DND-41 (cell line): ENCODE results near the gene DRC7.

Experiments used
- EZH2 ChIP-seq: IDR thresholded peaks from 3 replicates; pipeline ENCODE4 v1.6.1; 2012; ENCODE audit warnings: borderline replicate concordance, low read depth, mild to moderate bottlenecking, moderate library complexity, low read length, inconsistent platforms; ENCODE audit not compliant: severe bottlenecking
- TF ChIP-seq, protein P1 (sequence below): IDR thresholded peaks from 2 replicates; pipeline ENCODE4 v1.5.1; 2012; ENCODE audit warnings: borderline replicate concordance, low read length, moderate library complexity, mild to moderate bottlenecking; ENCODE audit not compliant: poor library complexity, severe bottlenecking; ENCODE audit errors: extremely low read depth

- TF ChIP-seq, protein P1, sequence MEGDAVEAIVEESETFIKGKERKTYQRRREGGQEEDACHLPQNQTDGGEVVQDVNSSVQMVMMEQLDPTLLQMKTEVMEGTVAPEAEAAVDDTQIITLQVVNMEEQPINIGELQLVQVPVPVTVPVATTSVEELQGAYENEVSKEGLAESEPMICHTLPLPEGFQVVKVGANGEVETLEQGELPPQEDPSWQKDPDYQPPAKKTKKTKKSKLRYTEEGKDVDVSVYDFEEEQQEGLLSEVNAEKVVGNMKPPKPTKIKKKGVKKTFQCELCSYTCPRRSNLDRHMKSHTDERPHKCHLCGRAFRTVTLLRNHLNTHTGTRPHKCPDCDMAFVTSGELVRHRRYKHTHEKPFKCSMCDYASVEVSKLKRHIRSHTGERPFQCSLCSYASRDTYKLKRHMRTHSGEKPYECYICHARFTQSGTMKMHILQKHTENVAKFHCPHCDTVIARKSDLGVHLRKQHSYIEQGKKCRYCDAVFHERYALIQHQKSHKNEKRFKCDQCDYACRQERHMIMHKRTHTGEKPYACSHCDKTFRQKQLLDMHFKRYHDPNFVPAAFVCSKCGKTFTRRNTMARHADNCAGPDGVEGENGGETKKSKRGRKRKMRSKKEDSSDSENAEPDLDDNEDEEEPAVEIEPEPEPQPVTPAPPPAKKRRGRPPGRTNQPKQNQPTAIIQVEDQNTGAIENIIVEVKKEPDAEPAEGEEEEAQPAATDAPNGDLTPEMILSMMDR = no peak
- TF ChIP-seq EZH2 = no peak
Observed at GRCh38 chr16:57760357-57761160, 66.0 kb downstream of the DRC7 start.
